ENCODE data around the gene ARF1.
"Not testable (repeated sequence)": the region's sequence is repeated elsewhere in the genome, so short reads cannot be mapped to it uniquely, and the experiment has no call there.

Gene ARF1

DNA sequence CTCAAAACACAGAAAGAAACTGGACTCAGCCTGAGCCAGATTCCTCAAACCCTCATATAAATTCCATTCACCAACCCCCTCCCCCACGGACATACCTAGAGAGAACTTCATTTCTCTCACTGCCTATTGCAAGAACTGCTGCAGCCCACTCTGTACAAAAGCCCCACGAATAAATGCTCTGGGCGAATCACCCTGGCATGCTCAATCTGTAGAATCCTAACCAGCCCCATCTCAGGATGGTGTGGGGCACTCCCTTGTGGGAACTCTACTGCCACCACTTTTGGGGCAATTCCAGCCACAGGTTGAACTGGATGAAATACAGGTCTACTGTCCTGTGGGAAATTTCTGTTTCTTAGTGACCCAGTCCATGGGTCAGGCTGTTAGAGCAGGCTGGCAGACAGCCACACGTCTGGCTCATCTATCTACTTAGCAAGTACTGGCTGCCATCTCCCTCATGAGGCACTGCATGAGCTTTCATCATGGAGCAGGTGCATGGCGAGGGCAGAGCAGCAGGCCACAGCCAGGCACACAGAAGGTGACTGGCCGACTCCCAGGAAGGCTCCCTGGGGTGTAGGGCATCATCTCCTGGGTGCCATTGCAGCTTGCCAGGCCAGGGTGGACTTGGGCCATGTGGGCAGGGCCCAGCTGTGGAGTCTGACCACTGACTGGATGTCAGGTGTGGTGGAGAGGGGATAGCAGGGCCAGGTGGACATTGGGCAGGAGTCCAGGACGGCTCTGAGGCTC lies 22.2 kb downstream of the ARF1 start:
- DNase-seq, result peak; percentile 48

DNA sequence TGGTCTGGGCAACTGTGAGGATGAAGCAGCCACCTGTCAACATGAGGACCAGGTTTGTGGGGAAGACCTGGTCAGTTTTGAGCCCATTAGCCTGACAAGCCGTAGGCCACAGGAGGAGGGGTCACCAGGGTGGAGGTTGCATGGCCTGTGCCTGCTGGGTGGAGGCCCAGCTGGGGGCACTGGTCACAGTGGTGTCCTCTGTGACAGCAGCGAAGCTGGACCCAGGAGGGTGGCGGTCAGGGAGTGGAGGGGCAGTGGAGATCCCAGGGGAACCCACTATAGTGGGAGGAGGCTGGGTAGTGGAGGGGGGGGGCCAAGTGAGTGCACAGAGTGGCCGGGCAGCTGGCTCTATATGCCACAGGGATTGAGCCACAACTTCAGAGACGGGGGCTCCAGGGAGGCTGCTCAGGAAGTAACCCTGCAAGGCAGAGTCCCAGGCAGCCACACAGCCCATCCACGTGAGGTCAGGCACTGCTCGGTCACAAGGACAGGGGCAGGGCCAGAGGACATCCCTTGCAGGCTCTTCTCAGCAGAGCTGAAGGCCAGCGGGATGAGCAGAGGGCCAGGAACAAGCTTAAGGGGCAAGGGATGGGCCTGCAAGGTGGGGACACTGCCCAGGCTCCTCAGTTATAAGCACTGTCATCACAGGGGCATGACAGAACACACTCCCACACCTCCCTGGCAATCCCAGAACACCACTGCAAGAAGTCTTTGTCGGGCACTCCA lies 22.9 kb downstream of the ARF1 start:
- no peak for DNase-seq

GRCh38 chr1:228105996-228106799 lies 23.7 kb downstream of the ARF1 start:
- DNase-seq, result no peak

- no peak for DNase-seq
These were observed 24.2 kb downstream of the ARF1 start for GRCh38 chr1:228106800-228107054.

DNA sequence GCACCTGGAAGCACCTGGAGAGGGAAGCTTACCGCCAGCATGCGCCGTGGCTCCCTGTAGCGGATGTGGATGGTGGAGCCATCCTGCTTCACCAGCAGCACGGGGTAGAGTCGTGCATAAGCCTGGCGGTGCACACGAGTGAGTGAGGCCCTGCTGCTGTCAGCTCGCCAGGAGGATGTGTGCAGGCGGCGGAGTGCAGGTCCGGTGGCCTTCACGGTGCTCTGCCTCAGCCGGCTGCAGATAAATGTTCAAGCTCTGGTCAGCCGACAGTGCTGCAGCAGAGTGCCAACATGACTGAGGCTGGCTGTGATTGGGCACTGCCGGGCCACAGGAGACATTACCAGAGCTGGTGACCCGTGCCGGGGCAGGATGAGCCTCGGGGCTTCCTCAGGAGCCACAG lies 25.1 kb downstream of the ARF1 start:
- no peak for DNase-seq

DNA sequence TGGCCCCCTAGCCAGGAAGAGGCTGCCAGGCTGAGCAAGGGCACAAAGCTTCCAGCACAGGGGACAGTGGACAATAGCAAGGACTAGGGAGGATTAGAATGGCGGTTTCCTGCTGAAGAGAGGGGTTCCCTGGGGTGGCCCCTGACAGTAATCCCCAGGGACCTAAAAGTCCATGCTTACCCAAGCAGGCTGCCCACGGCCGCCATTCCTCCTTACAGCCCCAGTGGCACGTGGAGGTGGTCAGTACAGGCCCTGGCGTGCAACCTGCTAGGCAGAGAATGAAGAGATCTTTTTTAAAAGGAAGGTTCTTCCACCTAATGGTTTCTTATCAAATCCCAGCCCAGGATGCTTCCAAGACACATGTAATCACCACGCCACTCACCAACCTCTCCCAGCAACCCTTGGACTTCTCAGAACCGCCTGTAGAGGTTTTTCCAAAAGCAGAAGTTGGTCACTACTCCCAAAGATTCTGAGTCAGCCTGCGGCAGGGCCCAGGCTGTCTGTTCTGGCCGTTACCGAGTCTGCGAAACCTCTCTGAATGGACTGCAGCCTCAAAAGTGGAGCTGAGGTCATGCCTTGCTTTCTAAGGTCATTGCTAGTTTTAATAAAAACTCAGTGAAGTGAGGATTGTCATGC lies 25.7 kb downstream of the ARF1 start:
- DNase-seq, result no peak

DNA sequence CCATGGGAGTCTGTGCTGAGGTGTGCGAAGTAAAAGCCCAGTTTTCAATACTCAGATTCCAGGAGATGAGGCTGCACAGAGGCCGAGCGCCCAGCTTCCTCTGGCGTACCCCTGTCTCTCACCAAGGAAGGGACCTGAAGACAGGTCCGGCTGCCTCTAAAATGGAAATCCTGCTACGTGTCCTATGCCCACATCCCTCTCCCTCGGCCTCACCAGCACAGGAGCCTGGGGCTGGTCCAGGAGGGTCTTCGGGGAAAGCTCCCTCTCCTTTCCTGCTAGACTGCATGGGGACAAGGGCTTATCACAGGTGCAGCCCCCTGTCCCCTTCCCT lies 26.2 kb downstream of the ARF1 start:
- no peak for DNase-seq

GRCh38 chr1:228109073-228109961 lies 26.8 kb downstream of the ARF1 start, which contains the start of gene MRPL55:
TSS of gene MRPL55 (minus strand) at chr1:228109299. CDS start at chr1:228108260, 1,039 bp downstream.
- DNase-seq, result peak; percentile 95

- no peak for DNase-seq
These were observed 27.5 kb downstream of the ARF1 start for GRCh38 chr1:228109962-228110488.

- DNase-seq, result no peak
These were observed 28.0 kb downstream of the ARF1 start for GRCh38 chr1:228110556-228110955.

- not testable (repeated sequence) for DNase-seq
These were observed 28.8 kb downstream of the ARF1 start for GRCh38 chr1:228111315-228111714.

- no peak for DNase-seq
These were observed 29.7 kb downstream of the ARF1 start for GRCh38 chr1:228112167-228112566.

GRCh38 chr1:228112617-228113016 lies 30.1 kb downstream of the ARF1 start:
- DNase-seq, result no peak

- DNase-seq, result no peak
These were observed 32.3 kb downstream of the ARF1 start for GRCh38 chr1:228114827-228115226.

DNA sequence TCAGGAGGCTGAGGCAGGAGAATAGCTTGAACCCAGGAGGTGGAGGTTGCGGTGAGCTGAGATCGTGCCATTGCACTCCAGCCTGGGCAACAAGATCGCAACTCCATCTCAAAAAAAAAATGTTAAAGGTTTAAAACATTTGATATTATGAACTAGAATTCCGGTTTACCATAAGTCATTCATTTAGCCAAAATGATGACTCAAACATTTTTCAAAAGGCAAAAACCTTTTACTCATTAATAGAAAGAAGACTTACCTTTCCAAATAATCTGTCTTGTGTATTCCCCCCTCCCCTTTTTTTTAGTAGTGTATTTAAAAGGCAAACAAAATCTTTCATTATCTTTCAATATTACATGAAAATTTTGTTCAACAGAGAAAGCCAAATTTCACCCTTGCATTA lies 34.8 kb downstream of the ARF1 start:
- DNase-seq, result no peak

- DNase-seq, result no peak
These were observed 35.5 kb downstream of the ARF1 start for GRCh38 chr1:228118040-228118439.

GRCh38 chr1:228120351-228120750 lies 37.8 kb downstream of the ARF1 start:
- DNase-seq, result no peak

- DNase-seq, result no peak
These were observed 38.5 kb downstream of the ARF1 start for GRCh38 chr1:228120857-228121489.

DNA sequence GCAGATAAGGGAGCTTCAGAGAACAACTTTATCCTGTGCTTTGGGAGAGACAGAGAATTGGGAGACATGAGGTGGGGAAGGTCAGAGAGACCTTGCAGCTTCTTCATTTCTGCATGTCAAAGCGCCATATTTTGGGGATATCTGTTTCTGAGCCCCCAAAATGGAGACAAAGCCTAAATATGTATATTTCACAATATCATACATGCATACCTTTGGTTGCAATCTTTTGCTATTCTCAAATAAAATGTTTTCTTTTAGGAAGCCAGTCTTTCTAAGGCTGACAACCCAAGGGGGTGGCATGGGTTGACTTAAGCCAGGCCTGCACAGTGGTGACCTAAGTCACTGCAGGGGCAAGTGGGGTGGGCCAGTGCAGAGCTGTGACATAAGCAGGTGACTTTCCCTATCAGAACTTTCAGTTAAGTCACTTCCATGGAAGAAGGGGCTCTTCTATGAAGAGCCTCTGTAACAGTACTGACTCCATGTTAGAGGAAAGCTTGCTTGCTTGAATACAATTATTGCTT lies 40.5 kb downstream of the ARF1 start:
- no peak for DNase-seq

- DNase-seq, result no peak
These were observed 41.0 kb downstream of the ARF1 start for GRCh38 chr1:228123505-228123904.

DNA sequence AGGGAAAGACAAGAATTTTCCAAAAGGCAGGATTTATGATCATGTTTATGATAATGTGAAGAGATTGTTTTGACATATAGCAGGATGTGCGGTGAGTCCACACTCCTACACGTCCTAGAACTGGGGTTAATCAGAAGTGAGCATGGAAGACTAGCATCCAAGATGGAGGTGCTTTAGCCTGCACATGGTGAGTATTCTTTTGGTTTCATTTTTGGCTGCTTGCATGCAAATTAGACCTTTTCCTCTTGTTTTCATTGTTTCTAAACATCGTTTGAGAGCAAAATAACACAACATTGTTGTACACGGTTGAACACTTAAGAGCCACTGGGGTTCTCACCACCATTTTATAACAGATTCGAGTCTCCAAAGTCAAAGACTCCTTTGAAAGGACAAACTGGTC lies 42.7 kb downstream of the ARF1 start:
- no peak for DNase-seq
